ENCODE measurements around the gene AMHR2.
"Not testable (repeated sequence)": the region's sequence is repeated elsewhere in the genome, so short reads cannot be mapped to it uniquely, and the experiment has no call there.

AMHR2 gene

GRCh38 chr12:53413485-53414204 lies 10.0 kb upstream of the AMHR2 start:
- no peak for FAIRE-seq
- DNase-seq (ENCODE audit: insufficient read length, low spot score), result no peak

- DNase-seq (ENCODE audit: insufficient read length, low spot score) (no peak), FAIRE-seq (no peak)
Observed at GRCh38 chr12:53414756-53415417, 8.8 kb upstream of the AMHR2 start.

GRCh38 chr12:53415752-53416389 lies 7.8 kb upstream of the AMHR2 start:
- not testable (repeated sequence) for DNase-seq (ENCODE audit: insufficient read length, low spot score); FAIRE-seq

GRCh38 chr12:53417291-53417816 lies 6.3 kb upstream of the AMHR2 start:
- not testable (repeated sequence) for FAIRE-seq; DNase-seq (ENCODE audit: insufficient read length, low spot score)

- DNase-seq (ENCODE audit: insufficient read length, low spot score) (no peak), FAIRE-seq (no peak)
Observed at GRCh38 chr12:53418221-53418620, 5.4 kb upstream of the AMHR2 start.

- FAIRE-seq (no peak), DNase-seq (ENCODE audit: insufficient read length, low spot score) (no peak)
Observed at GRCh38 chr12:53419756-53420155, 3.9 kb upstream of the AMHR2 start.

GRCh38 chr12:53422247-53422646 lies 1.4 kb upstream of the AMHR2 start:
- FAIRE-seq; DNase-seq (ENCODE audit: insufficient read length, low spot score): not testable (repeated sequence)

- DNase-seq (ENCODE audit: insufficient read length, low spot score), result no peak
- FAIRE-seq, result no peak
Observed at GRCh38 chr12:53424626-53425514, 1.2 kb downstream of the AMHR2 start.

- no peak for FAIRE-seq
- no peak for DNase-seq (ENCODE audit: insufficient read length, low spot score)
Observed at GRCh38 chr12:53425515-53426150, 2.0 kb downstream of the AMHR2 start.

- no peak for DNase-seq (ENCODE audit: insufficient read length, low spot score)
- FAIRE-seq, result no peak
Observed at GRCh38 chr12:53427905-53428594, 4.4 kb downstream of the AMHR2 start.

- FAIRE-seq (no peak), DNase-seq (ENCODE audit: insufficient read length, low spot score) (no peak)
Observed at GRCh38 chr12:53428741-53429140, 5.1 kb downstream of the AMHR2 start.

GRCh38 chr12:53430116-53430515 lies 6.5 kb downstream of the AMHR2 start:
- DNase-seq (ENCODE audit: insufficient read length, low spot score), result no peak

GRCh38 chr12:53431187-53431586 lies 7.5 kb downstream of the AMHR2 start:
- FAIRE-seq (no peak), DNase-seq (ENCODE audit: insufficient read length, low spot score) (no peak)

More at GRCh38 chr12:53430116-53430515, 6.5 kb downstream of the AMHR2 start:
- no peak for FAIRE-seq

GRCh38 chr12:53435326-53435725 lies 11.7 kb downstream of the AMHR2 start:
- FAIRE-seq; DNase-seq (ENCODE audit: insufficient read length, low spot score): not testable (repeated sequence)

GRCh38 chr12:53439582-53439981 lies 15.9 kb downstream of the AMHR2 start:
- not testable (repeated sequence) for FAIRE-seq; DNase-seq (ENCODE audit: insufficient read length, low spot score)

- FAIRE-seq (peak; percentile 89), DNase-seq (ENCODE audit: insufficient read length, low spot score) (peak; percentile 92)
Observed at GRCh38 chr12:53441040-53441833, 17.6 kb downstream of the AMHR2 start, which contains the start of gene PRR13. TSS of gene PRR13 (plus strand) at chr12:53441734. CDS start at chr12:53442715, 981 bp downstream.

- FAIRE-seq (no peak), DNase-seq (ENCODE audit: insufficient read length, low spot score) (no peak)
Observed at GRCh38 chr12:53443955-53444354, 20.3 kb downstream of the AMHR2 start.

- FAIRE-seq, result not testable (repeated sequence)
Observed at GRCh38 chr12:53444593-53445325, 21.1 kb downstream of the AMHR2 start.

More at GRCh38 chr12:53444593-53445325, 21.1 kb downstream of the AMHR2 start:
- DNase-seq (ENCODE audit: insufficient read length, low spot score), result not testable (repeated sequence)
